ENCODE data around the gene LYSET. TPM values are rescaled to one million over a fixed set of nuclear protein-coding genes. Genes with fewer than 3 reads are reported as not detected.
"Not testable (repeated sequence)": the region's sequence is repeated elsewhere in the genome, so short reads cannot be mapped to it uniquely, and the experiment has no call there.

Gene LYSET
- total RNA-seq, 1 donor from 2014 or later, result 23.0 TPM

GRCh38 chr14:93163564-93163963 is 21.6 kb upstream of the LYSET start:
- intact Hi-C loops (cut with DNase I), result no loop called here
- DNase-seq (ENCODE audit: missing footprints) (no peak), ATAC-seq (no peak)

- DNase-seq (ENCODE audit: missing footprints); intact Hi-C loops (cut with DNase I); ATAC-seq: not testable (repeated sequence)
Observed at GRCh38 chr14:93165271-93166265, 19.5 kb upstream of the LYSET start.

GRCh38 chr14:93168610-93169009 is 16.5 kb upstream of the LYSET start:
- DNase-seq (ENCODE audit: missing footprints); ATAC-seq; intact Hi-C loops (cut with DNase I): not testable (repeated sequence)

GRCh38 chr14:93169619-93170018 is 15.5 kb upstream of the LYSET start:
- ATAC-seq; intact Hi-C loops (cut with DNase I); DNase-seq (ENCODE audit: missing footprints): not testable (repeated sequence)

- DNase-seq (ENCODE audit: missing footprints); intact Hi-C loops (cut with DNase I); ATAC-seq: not testable (repeated sequence)
Observed at GRCh38 chr14:93170141-93170540, 15.0 kb upstream of the LYSET start.

- intact Hi-C loops (cut with DNase I), result no loop called here
- ATAC-seq (no peak), DNase-seq (ENCODE audit: missing footprints) (no peak)
Observed at GRCh38 chr14:93171376-93171775, 13.7 kb upstream of the LYSET start.

GRCh38 chr14:93173943-93174395 is 11.1 kb upstream of the LYSET start:
- DNase-seq (ENCODE audit: missing footprints), result no peak
- ATAC-seq, result no peak
- intact Hi-C loops (cut with DNase I), result no loop called here

GRCh38 chr14:93174731-93175130 is 10.4 kb upstream of the LYSET start:
- ATAC-seq; DNase-seq (ENCODE audit: missing footprints); intact Hi-C loops (cut with DNase I): not testable (repeated sequence)

- intact Hi-C loops (cut with DNase I), result no loop called here
- ATAC-seq (no peak), DNase-seq (ENCODE audit: missing footprints) (no peak)
Observed at GRCh38 chr14:93175492-93175891, 9.6 kb upstream of the LYSET start.

- intact Hi-C loops (cut with DNase I), result no loop called here
- ATAC-seq (no peak), DNase-seq (ENCODE audit: missing footprints) (no peak)
Observed at GRCh38 chr14:93183596-93184317, 1.4 kb upstream of the LYSET start.

- ATAC-seq (peak; percentile 1), DNase-seq (ENCODE audit: missing footprints) (no peak)
- intact Hi-C loops (cut with DNase I), result loop anchor here (1.0 kb wide), 1 partner anchor 19 kb away; no protein-coding TSS in a partner anchor
Observed at GRCh38 chr14:93185349-93185720, 218 bp downstream of the LYSET start.

- ATAC-seq, result no peak
- intact Hi-C loops (cut with DNase I), result no loop called here
- no peak for DNase-seq (ENCODE audit: missing footprints)
Observed at GRCh38 chr14:93186466-93186865, 1.3 kb downstream of the LYSET start.

- ATAC-seq (no peak), DNase-seq (ENCODE audit: missing footprints) (no peak)
- intact Hi-C loops (cut with DNase I), result no loop called here
Observed at GRCh38 chr14:93186956-93187355, 1.8 kb downstream of the LYSET start.

- ATAC-seq (peak; percentile 48), DNase-seq (ENCODE audit: missing footprints) (no peak)
- intact Hi-C loops (cut with DNase I), result no loop called here
Observed at GRCh38 chr14:93195316-93195999, 10.3 kb downstream of the LYSET start.

- ATAC-seq, result no peak
- no peak for DNase-seq (ENCODE audit: missing footprints)
Observed at GRCh38 chr14:93199031-93199430, 13.9 kb downstream of the LYSET start.

GRCh38 chr14:93200553-93200952 is 15.4 kb downstream of the LYSET start:
- intact Hi-C loops (cut with DNase I), result no loop called here
- DNase-seq (ENCODE audit: missing footprints) (no peak), ATAC-seq (no peak)

More at GRCh38 chr14:93199031-93199430, 13.9 kb downstream of the LYSET start:
- intact Hi-C loops (cut with DNase I), result no loop called here

- DNase-seq (ENCODE audit: missing footprints), result no peak
- intact Hi-C loops (cut with DNase I), result no loop called here
- no peak for ATAC-seq
Observed at GRCh38 chr14:93201155-93201704, 16.1 kb downstream of the LYSET start.

GRCh38 chr14:93206793-93207467 is 21.8 kb downstream of the LYSET start, which contains the start of the genes GON7 and UBR7:
Gene GON7 (minus strand): TSS chr14:93207065. CDS start chr14:93207037, 28 bp downstream.
Gene UBR7 (plus strand): TSS chr14:93207256. CDS start chr14:93207292, 36 bp downstream.
- peak; percentile 99 for ATAC-seq
- intact Hi-C loops (cut with DNase I), result loop anchor here (5.0 kb wide), 1 partner anchor 125 kb away; the partner anchor contains the start of gene BTBD7
- DNase-seq (ENCODE audit: missing footprints), result peak; percentile 96

Data from Right ventricle myocardium inferior (tissue), 1 donor.